ENCODE measurements around the gene C2orf42.
A peak's percentile ranks its signal among the peaks of the same experiment; 100 is the strongest.
"Not testable (repeated sequence)": the region's sequence is repeated elsewhere in the genome, so short reads cannot be mapped to it uniquely, and the experiment has no call there.

Gene C2orf42

GRCh38 chr2:70133491-70134322 lies 57.1 kb downstream of the C2orf42 start:
- no peaks in the 10 kb centered on the region for H3K27me3 ChIP-seq (ENCODE audit: insufficient read depth, low read length)
- H3K9me3 ChIP-seq (ENCODE audit: low read length) = no peaks in the 10 kb centered on the region
- peaks cover 10% of the 10 kb centered on the region for H3K4me1 ChIP-seq (ENCODE audit: insufficient read depth, low read length)
- no peak overlapping the region for H2AFZ ChIP-seq (ENCODE audit: low read depth, low read length)
- H3K4me3 ChIP-seq (ENCODE audit: low read length) = no peak overlapping the region
- no peaks in the 10 kb centered on the region for H3K36me3 ChIP-seq (ENCODE audit: insufficient read depth, low read length)

GRCh38 chr2:70133127-70133452 lies 57.7 kb downstream of the C2orf42 start:
- no peak overlapping the region for H3K4me3 ChIP-seq (ENCODE audit: low read length)
- H3K36me3 ChIP-seq (ENCODE audit: insufficient read depth, low read length) = no peaks in the 10 kb centered on the region
- no peaks in the 10 kb centered on the region for H3K27me3 ChIP-seq (ENCODE audit: insufficient read depth, low read length)
- H3K4me1 ChIP-seq (ENCODE audit: insufficient read depth, low read length) = peaks cover 10% of the 10 kb centered on the region
- H3K9me3 ChIP-seq (ENCODE audit: low read length) = no peaks in the 10 kb centered on the region
- H2AFZ ChIP-seq (ENCODE audit: low read depth, low read length) = peak overlapping the region; percentile 57

DNA sequence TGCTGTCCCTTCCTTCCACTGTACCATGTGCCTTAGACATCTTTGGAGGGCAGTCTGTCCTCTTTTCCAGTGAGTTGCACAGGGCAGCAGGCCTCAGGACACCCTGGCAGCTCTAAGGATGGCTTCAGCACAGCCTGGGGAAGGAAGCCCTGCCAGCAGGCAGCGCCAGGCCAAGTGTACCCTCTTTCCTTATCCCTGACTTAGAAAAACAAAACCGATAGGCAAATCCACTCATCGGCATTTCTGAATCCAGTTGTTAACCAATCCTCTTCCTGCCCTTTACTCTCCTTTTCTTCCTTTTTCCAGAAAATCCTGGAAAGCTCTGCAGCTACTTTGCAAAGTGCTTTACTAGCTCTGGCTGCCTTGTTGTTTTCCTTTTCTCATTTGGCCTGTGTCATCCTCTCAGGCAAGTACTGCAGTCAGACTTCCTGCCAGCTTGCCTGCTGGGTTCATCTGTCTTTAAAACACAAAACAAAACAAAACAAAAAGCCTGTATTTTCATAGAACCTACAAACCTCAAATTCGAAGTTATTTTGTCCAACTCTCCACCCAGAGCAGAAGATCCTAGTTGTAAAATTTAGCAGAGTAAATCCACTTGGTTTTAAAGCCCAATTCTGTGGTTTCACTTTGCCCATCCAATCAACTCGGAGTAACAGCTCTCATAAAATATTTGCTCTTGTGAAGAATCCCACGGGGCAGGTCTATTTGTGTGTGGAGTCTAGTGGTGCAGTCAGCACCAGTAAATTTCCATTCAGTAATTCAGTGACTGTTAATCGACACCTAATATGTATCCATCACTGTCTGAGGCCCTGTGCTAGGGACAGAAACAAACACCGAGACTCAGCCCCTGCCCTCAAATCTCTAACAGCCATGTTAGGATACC lies 58.3 kb downstream of the C2orf42 start:
- H3K36me3 ChIP-seq (ENCODE audit: insufficient read depth, low read length) = no peaks in the 10 kb centered on the region

GRCh38 chr2:70131344-70132143 lies 59.3 kb downstream of the C2orf42 start:
- H3K4me1 ChIP-seq (ENCODE audit: insufficient read depth, low read length) = peaks cover 10% of the 10 kb centered on the region
- H3K4me3 ChIP-seq (ENCODE audit: low read length); H3K36me3 ChIP-seq (ENCODE audit: insufficient read depth, low read length); H3K9me3 ChIP-seq (ENCODE audit: low read length); H2AFZ ChIP-seq (ENCODE audit: low read depth, low read length); H3K27me3 ChIP-seq (ENCODE audit: insufficient read depth, low read length): not testable (repeated sequence)

More for the DNA sequence above, 58.3 kb downstream of the C2orf42 start:
- no peaks in the 10 kb centered on the region for H3K9me3 ChIP-seq (ENCODE audit: low read length)
- H3K4me3 ChIP-seq (ENCODE audit: low read length) = no peak overlapping the region
- H3K4me1 ChIP-seq (ENCODE audit: insufficient read depth, low read length) = peaks cover 10% of the 10 kb centered on the region
- peak overlapping the region; percentile 57 for H2AFZ ChIP-seq (ENCODE audit: low read depth, low read length)
- H3K27me3 ChIP-seq (ENCODE audit: insufficient read depth, low read length) = no peaks in the 10 kb centered on the region

- peaks cover 10% of the 10 kb centered on the region for H3K4me1 ChIP-seq (ENCODE audit: insufficient read depth, low read length)
- no peaks in the 10 kb centered on the region for H3K27me3 ChIP-seq (ENCODE audit: insufficient read depth, low read length)
- H3K36me3 ChIP-seq (ENCODE audit: insufficient read depth, low read length) = no peaks in the 10 kb centered on the region
- H3K4me3 ChIP-seq (ENCODE audit: low read length) = no peak overlapping the region
- H2AFZ ChIP-seq (ENCODE audit: low read depth, low read length) = no peak overlapping the region
- H3K9me3 ChIP-seq (ENCODE audit: low read length) = no peaks in the 10 kb centered on the region
Measured at GRCh38 chr2:70128005-70128404, 62.8 kb downstream of the C2orf42 start.

DNA sequence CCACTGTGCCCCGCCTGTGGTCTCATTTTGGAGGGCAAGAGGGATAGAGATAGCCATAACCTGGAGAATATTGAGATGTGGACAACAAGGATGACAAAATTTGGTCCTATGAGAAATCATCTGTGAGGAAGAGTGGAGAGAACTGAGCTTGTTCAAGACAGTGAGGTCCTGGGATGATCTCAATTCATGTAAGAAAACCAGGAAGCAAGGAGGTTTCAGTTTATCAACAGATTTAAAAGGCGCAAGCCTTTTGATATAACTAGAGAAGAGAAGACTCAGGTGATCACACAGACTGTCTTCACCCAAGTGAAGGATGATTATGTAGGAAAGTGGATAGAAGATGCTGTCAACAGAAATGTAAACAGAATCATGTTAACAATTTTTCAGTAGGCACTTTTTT lies 64.4 kb downstream of the C2orf42 start:
- no peaks in the 10 kb centered on the region for H3K27me3 ChIP-seq (ENCODE audit: insufficient read depth, low read length)
- H3K4me3 ChIP-seq (ENCODE audit: low read length) = no peak overlapping the region
- H3K4me1 ChIP-seq (ENCODE audit: insufficient read depth, low read length) = no peaks in the 10 kb centered on the region
- H3K9me3 ChIP-seq (ENCODE audit: low read length) = no peaks in the 10 kb centered on the region
- no peak overlapping the region for H2AFZ ChIP-seq (ENCODE audit: low read depth, low read length)
- H3K36me3 ChIP-seq (ENCODE audit: insufficient read depth, low read length) = no peaks in the 10 kb centered on the region

DNA sequence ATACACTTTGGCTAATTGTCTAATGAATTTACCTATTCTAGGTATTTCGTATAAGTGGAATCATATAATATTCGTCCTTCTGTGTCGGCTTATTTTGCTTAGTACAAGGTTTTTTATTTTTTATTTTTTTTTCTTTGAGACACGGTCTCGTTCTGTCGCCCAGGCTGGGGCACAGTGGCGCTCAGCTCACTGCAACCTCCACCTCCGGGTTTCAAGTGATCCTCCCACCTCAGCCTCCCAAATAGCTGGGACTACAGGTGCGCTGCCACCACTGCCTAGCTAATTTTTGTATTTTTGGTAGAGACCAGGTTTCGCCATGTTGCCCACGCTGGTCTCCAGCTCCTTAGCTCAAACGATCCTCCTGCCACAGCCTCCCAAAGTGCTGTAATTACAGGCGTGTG lies 65.3 kb downstream of the C2orf42 start:
- no peak overlapping the region for H2AFZ ChIP-seq (ENCODE audit: low read depth, low read length)
- H3K9me3 ChIP-seq (ENCODE audit: low read length) = no peaks in the 10 kb centered on the region
- peak overlapping the region; percentile 39 for H3K4me3 ChIP-seq (ENCODE audit: low read length)
- H3K36me3 ChIP-seq (ENCODE audit: insufficient read depth, low read length) = no peaks in the 10 kb centered on the region
- no peaks in the 10 kb centered on the region for H3K27me3 ChIP-seq (ENCODE audit: insufficient read depth, low read length)
- H3K4me1 ChIP-seq (ENCODE audit: insufficient read depth, low read length) = no peaks in the 10 kb centered on the region

GRCh38 chr2:70124983-70125480 lies 65.8 kb downstream of the C2orf42 start:
- Histone ChIP-seq H3K9me3 (ENCODE audit: low read length) (no peaks in the 10 kb centered on the region), H3K4me3 (ENCODE audit: low read length) (peak overlapping the region; percentile 39), H3K4me1 (ENCODE audit: insufficient read depth, low read length) (no peaks in the 10 kb centered on the region), H3K36me3 (ENCODE audit: insufficient read depth, low read length) (no peaks in the 10 kb centered on the region), H3K27me3 (ENCODE audit: insufficient read depth, low read length) (no peaks in the 10 kb centered on the region), H2AFZ (ENCODE audit: low read depth, low read length) (no peak overlapping the region)

- Histone ChIP-seq H2AFZ (ENCODE audit: low read depth, low read length) (no peak overlapping the region), H3K27me3 (ENCODE audit: insufficient read depth, low read length) (no peaks in the 10 kb centered on the region), H3K4me1 (ENCODE audit: insufficient read depth, low read length) (peaks cover 5% of the 10 kb centered on the region), H3K36me3 (ENCODE audit: insufficient read depth, low read length) (no peaks in the 10 kb centered on the region), H3K9me3 (ENCODE audit: low read length) (no peaks in the 10 kb centered on the region), H3K4me3 (ENCODE audit: low read length) (no peak overlapping the region)
Measured at GRCh38 chr2:70123829-70124116, 67.0 kb downstream of the C2orf42 start.

- no peaks in the 10 kb centered on the region for H3K27me3 ChIP-seq (ENCODE audit: insufficient read depth, low read length)
Measured at GRCh38 chr2:70123051-70123828, 67.6 kb downstream of the C2orf42 start.

GRCh38 chr2:70122470-70122869 lies 68.3 kb downstream of the C2orf42 start:
- peaks cover 7% of the 10 kb centered on the region for H3K4me1 ChIP-seq (ENCODE audit: insufficient read depth, low read length)
- H3K4me3 ChIP-seq (ENCODE audit: low read length) = no peak overlapping the region
- no peaks in the 10 kb centered on the region for H3K36me3 ChIP-seq (ENCODE audit: insufficient read depth, low read length)
- no peak overlapping the region for H2AFZ ChIP-seq (ENCODE audit: low read depth, low read length)
- H3K9me3 ChIP-seq (ENCODE audit: low read length) = no peaks in the 10 kb centered on the region
- no peaks in the 10 kb centered on the region for H3K27me3 ChIP-seq (ENCODE audit: insufficient read depth, low read length)

More at GRCh38 chr2:70123051-70123828, 67.6 kb downstream of the C2orf42 start:
- no peak overlapping the region for H3K4me3 ChIP-seq (ENCODE audit: low read length)
- no peaks in the 10 kb centered on the region for H3K9me3 ChIP-seq (ENCODE audit: low read length)
- no peaks in the 10 kb centered on the region for H3K36me3 ChIP-seq (ENCODE audit: insufficient read depth, low read length)
- no peak overlapping the region for H2AFZ ChIP-seq (ENCODE audit: low read depth, low read length)
- H3K4me1 ChIP-seq (ENCODE audit: insufficient read depth, low read length) = peaks cover 7% of the 10 kb centered on the region

- Histone ChIP-seq H3K9me3 (ENCODE audit: low read length) (no peaks in the 10 kb centered on the region), H2AFZ (ENCODE audit: low read depth, low read length) (no peak overlapping the region), H3K36me3 (ENCODE audit: insufficient read depth, low read length) (no peaks in the 10 kb centered on the region)
Measured at GRCh38 chr2:70121627-70122372, 69.0 kb downstream of the C2orf42 start.

More at GRCh38 chr2:70121627-70122372, 69.0 kb downstream of the C2orf42 start:
- no peak overlapping the region for H3K4me3 ChIP-seq (ENCODE audit: low read length)
- peaks cover 7% of the 10 kb centered on the region for H3K4me1 ChIP-seq (ENCODE audit: insufficient read depth, low read length)
- H3K27me3 ChIP-seq (ENCODE audit: insufficient read depth, low read length) = no peaks in the 10 kb centered on the region
